Measurements from ENCODE around the gene KIR3DL1.
"Not testable (repeated sequence)": the region's sequence is repeated elsewhere in the genome, so short reads cannot be mapped to it uniquely, and the experiment has no call there.

Gene KIR3DL1

GRCh38 chr19:54817670-54818536 is 1.6 kb downstream of the KIR3DL1 start:
- Histone ChIP-seq H3K9ac (ENCODE audit: low read length) (no peak overlapping the region), H3K36me3 (ENCODE audit: insufficient read depth, low read length) (no peaks in the 10 kb centered on the region), H3K4me1 (ENCODE audit: insufficient read depth, low read length) (no peaks in the 10 kb centered on the region), H3K27me3 (ENCODE audit: control insufficient read depth in 1 of 2, insufficient read depth in 2 of 2, low read length in 2 of 2) (no peaks in the 10 kb centered on the region), H3K9me3 (ENCODE audit: low read length) (no peaks in the 10 kb centered on the region), H3K27ac (ENCODE audit: low read depth, low read length) (no peak overlapping the region), H3K4me3 (ENCODE audit: low read depth in 1 of 2, low read length in 2 of 2) (no peak overlapping the region)

GRCh38 chr19:54824416-54824815 is 8.1 kb downstream of the KIR3DL1 start:
- not testable (repeated sequence) for H3K4me3 ChIP-seq (ENCODE audit: low read depth in 1 of 2, low read length in 2 of 2); H3K27ac ChIP-seq (ENCODE audit: low read depth, low read length); H3K9me3 ChIP-seq (ENCODE audit: low read length); H3K27me3 ChIP-seq (ENCODE audit: control insufficient read depth in 1 of 2, insufficient read depth in 2 of 2, low read length in 2 of 2); H3K36me3 ChIP-seq (ENCODE audit: insufficient read depth, low read length); H3K9ac ChIP-seq (ENCODE audit: low read length); H3K4me1 ChIP-seq (ENCODE audit: insufficient read depth, low read length)

GRCh38 chr19:54825326-54825725 is 9.1 kb downstream of the KIR3DL1 start:
- H3K4me3 ChIP-seq (ENCODE audit: low read depth in 1 of 2, low read length in 2 of 2); H3K27ac ChIP-seq (ENCODE audit: low read depth, low read length); H3K36me3 ChIP-seq (ENCODE audit: insufficient read depth, low read length); H3K9ac ChIP-seq (ENCODE audit: low read length); H3K9me3 ChIP-seq (ENCODE audit: low read length); H3K27me3 ChIP-seq (ENCODE audit: control insufficient read depth in 1 of 2, insufficient read depth in 2 of 2, low read length in 2 of 2); H3K4me1 ChIP-seq (ENCODE audit: insufficient read depth, low read length): not testable (repeated sequence)

- H3K4me3 ChIP-seq (ENCODE audit: low read depth in 1 of 2, low read length in 2 of 2); H3K4me1 ChIP-seq (ENCODE audit: insufficient read depth, low read length); H3K27me3 ChIP-seq (ENCODE audit: control insufficient read depth in 1 of 2, insufficient read depth in 2 of 2, low read length in 2 of 2); H3K9ac ChIP-seq (ENCODE audit: low read length); H3K9me3 ChIP-seq (ENCODE audit: low read length); H3K27ac ChIP-seq (ENCODE audit: low read depth, low read length); H3K36me3 ChIP-seq (ENCODE audit: insufficient read depth, low read length): not testable (repeated sequence)
Measured at GRCh38 chr19:54828064-54828463, 11.8 kb downstream of the KIR3DL1 start.

- not testable (repeated sequence) for H3K36me3 ChIP-seq (ENCODE audit: insufficient read depth, low read length); H3K27ac ChIP-seq (ENCODE audit: low read depth, low read length); H3K27me3 ChIP-seq (ENCODE audit: control insufficient read depth in 1 of 2, insufficient read depth in 2 of 2, low read length in 2 of 2); H3K9ac ChIP-seq (ENCODE audit: low read length); H3K4me1 ChIP-seq (ENCODE audit: insufficient read depth, low read length); H3K4me3 ChIP-seq (ENCODE audit: low read depth in 1 of 2, low read length in 2 of 2); H3K9me3 ChIP-seq (ENCODE audit: low read length)
Measured at GRCh38 chr19:54832496-54832895, 16.2 kb downstream of the KIR3DL1 start, which contains the start of gene KIR2DS4. KIR2DS4 (plus strand) TSS chr19:54832676.

GRCh38 chr19:54835126-54835525 is 18.9 kb downstream of the KIR3DL1 start:
- H3K27me3 ChIP-seq (ENCODE audit: control insufficient read depth in 1 of 2, insufficient read depth in 2 of 2, low read length in 2 of 2); H3K4me3 ChIP-seq (ENCODE audit: low read depth in 1 of 2, low read length in 2 of 2); H3K9ac ChIP-seq (ENCODE audit: low read length); H3K36me3 ChIP-seq (ENCODE audit: insufficient read depth, low read length); H3K9me3 ChIP-seq (ENCODE audit: low read length); H3K4me1 ChIP-seq (ENCODE audit: insufficient read depth, low read length); H3K27ac ChIP-seq (ENCODE audit: low read depth, low read length): not testable (repeated sequence)

GRCh38 chr19:54837522-54837921 is 21.3 kb downstream of the KIR3DL1 start:
- H3K4me3 ChIP-seq (ENCODE audit: low read depth in 1 of 2, low read length in 2 of 2); H3K27ac ChIP-seq (ENCODE audit: low read depth, low read length); H3K27me3 ChIP-seq (ENCODE audit: control insufficient read depth in 1 of 2, insufficient read depth in 2 of 2, low read length in 2 of 2); H3K9ac ChIP-seq (ENCODE audit: low read length); H3K36me3 ChIP-seq (ENCODE audit: insufficient read depth, low read length); H3K4me1 ChIP-seq (ENCODE audit: insufficient read depth, low read length); H3K9me3 ChIP-seq (ENCODE audit: low read length): not testable (repeated sequence)

- not testable (repeated sequence) for H3K4me3 ChIP-seq (ENCODE audit: low read depth in 1 of 2, low read length in 2 of 2); H3K9ac ChIP-seq (ENCODE audit: low read length); H3K27me3 ChIP-seq (ENCODE audit: control insufficient read depth in 1 of 2, insufficient read depth in 2 of 2, low read length in 2 of 2); H3K4me1 ChIP-seq (ENCODE audit: insufficient read depth, low read length); H3K36me3 ChIP-seq (ENCODE audit: insufficient read depth, low read length); H3K9me3 ChIP-seq (ENCODE audit: low read length); H3K27ac ChIP-seq (ENCODE audit: low read depth, low read length)
Measured at GRCh38 chr19:54843171-54843570, 26.9 kb downstream of the KIR3DL1 start.

- H3K4me3 ChIP-seq (ENCODE audit: low read depth in 1 of 2, low read length in 2 of 2) = not testable (repeated sequence)
Measured at GRCh38 chr19:54850061-54850640, 33.9 kb downstream of the KIR3DL1 start, which contains the start of gene KIR3DL2. KIR3DL2 (plus strand) TSS chr19:54850443; CDS start chr19:54850476, 33 bp downstream.

GRCh38 chr19:54850930-54851329 is 34.7 kb downstream of the KIR3DL1 start:
- H3K9me3 ChIP-seq (ENCODE audit: low read length) = no peaks in the 10 kb centered on the region
- peaks cover 0 to 6% of the 10 kb centered on the region in 2 donors for H3K27me3 ChIP-seq (ENCODE audit: control insufficient read depth in 1 of 2, insufficient read depth in 2 of 2, low read length in 2 of 2)
- no peak overlapping the region for H3K9ac ChIP-seq (ENCODE audit: low read length)
- no peak overlapping the region for H3K4me3 ChIP-seq (ENCODE audit: low read depth in 1 of 2, low read length in 2 of 2)
- no peaks in the 10 kb centered on the region for H3K4me1 ChIP-seq (ENCODE audit: insufficient read depth, low read length)
- H3K27ac ChIP-seq (ENCODE audit: low read depth, low read length) = no peak overlapping the region
- no peaks in the 10 kb centered on the region for H3K36me3 ChIP-seq (ENCODE audit: insufficient read depth, low read length)

More at GRCh38 chr19:54850061-54850640, 33.9 kb downstream of the KIR3DL1 start, which contains the start of gene KIR3DL2:
- not testable (repeated sequence) for H3K4me1 ChIP-seq (ENCODE audit: insufficient read depth, low read length); H3K27ac ChIP-seq (ENCODE audit: low read depth, low read length); H3K36me3 ChIP-seq (ENCODE audit: insufficient read depth, low read length); H3K9me3 ChIP-seq (ENCODE audit: low read length); H3K27me3 ChIP-seq (ENCODE audit: control insufficient read depth in 1 of 2, insufficient read depth in 2 of 2, low read length in 2 of 2); H3K9ac ChIP-seq (ENCODE audit: low read length)

GRCh38 chr19:54851353-54851752 is 35.1 kb downstream of the KIR3DL1 start:
- H3K4me1 ChIP-seq (ENCODE audit: insufficient read depth, low read length) = no peaks in the 10 kb centered on the region
- no peak overlapping the region for H3K4me3 ChIP-seq (ENCODE audit: low read depth in 1 of 2, low read length in 2 of 2)
- H3K9me3 ChIP-seq (ENCODE audit: low read length) = no peaks in the 10 kb centered on the region
- no peak overlapping the region for H3K27ac ChIP-seq (ENCODE audit: low read depth, low read length)
- H3K36me3 ChIP-seq (ENCODE audit: insufficient read depth, low read length) = no peaks in the 10 kb centered on the region
- H3K9ac ChIP-seq (ENCODE audit: low read length) = no peak overlapping the region
- H3K27me3 ChIP-seq (ENCODE audit: control insufficient read depth in 1 of 2, insufficient read depth in 2 of 2, low read length in 2 of 2) = peaks cover 0 to 6% of the 10 kb centered on the region in 2 donors

- not testable (repeated sequence) for H3K27ac ChIP-seq (ENCODE audit: low read depth, low read length); H3K27me3 ChIP-seq (ENCODE audit: control insufficient read depth in 1 of 2, insufficient read depth in 2 of 2, low read length in 2 of 2); H3K9me3 ChIP-seq (ENCODE audit: low read length); H3K9ac ChIP-seq (ENCODE audit: low read length); H3K36me3 ChIP-seq (ENCODE audit: insufficient read depth, low read length); H3K4me1 ChIP-seq (ENCODE audit: insufficient read depth, low read length); H3K4me3 ChIP-seq (ENCODE audit: low read depth in 1 of 2, low read length in 2 of 2)
Measured at GRCh38 chr19:54855241-54855640, 39.0 kb downstream of the KIR3DL1 start.

All from muscle layer of colon (tissue), 2 donors.